HG03432 (cell line): ENCODE measurements around the gene MLST8.

Experiments
- ATAC-seq: cut with Tn5 transposase; IDR thresholded peaks from one replicate; pipeline ENCODE4 v1.9.1; 2021; ENCODE audit warnings: mild to moderate bottlenecking, moderate library complexity; ENCODE audit not compliant: unreplicated experiment

MLST8 gene

DNA sequence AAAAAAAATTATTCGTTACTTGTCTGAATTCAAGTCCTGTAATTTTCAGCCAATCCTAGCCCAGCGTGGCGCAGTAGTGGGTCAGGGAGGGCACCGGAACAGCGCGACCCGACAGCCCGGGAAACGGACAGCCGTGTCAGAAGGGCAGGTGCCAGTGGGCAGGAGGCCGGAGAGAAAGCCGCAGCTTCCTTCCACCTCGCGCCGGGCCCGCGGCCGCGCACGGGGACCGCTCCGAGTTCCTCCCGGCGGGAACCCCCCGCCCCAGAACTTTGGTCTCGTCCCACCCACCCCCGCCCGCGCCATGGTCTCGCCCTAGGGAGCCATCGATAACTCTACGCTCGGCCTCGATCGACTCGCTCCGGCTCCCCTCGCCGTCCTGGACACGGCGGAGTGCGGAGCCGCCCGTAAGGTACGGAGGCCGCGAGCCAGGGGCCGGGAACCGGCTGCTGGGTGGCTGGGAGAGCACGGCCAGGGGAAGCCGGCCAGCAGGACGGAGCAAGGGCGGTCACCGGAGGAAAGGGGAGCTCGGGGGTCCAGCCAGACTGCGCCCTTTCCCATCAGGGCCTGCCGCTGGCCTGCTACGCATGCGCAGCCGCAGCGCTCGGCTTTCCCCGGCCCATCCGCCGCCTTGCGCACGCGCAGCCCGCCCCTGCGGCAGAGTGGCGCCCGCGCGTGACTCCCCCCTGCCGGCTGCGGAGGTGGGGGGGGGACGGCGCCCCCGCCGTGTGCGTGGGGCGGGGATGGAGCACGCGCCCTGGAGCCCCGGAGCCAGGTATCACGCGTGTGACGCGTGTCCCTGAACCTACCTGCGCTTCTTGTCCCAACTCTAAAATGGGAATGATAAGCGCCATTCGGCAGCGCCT, at the start of gene MLST8:
Gene MLST8, plus strand, starts transcription at position 351 of the 863 bp plus-strand sequence. CDS start 632 bp downstream, outside the sequence.
- ATAC-seq = peak; percentile 70

DNA sequence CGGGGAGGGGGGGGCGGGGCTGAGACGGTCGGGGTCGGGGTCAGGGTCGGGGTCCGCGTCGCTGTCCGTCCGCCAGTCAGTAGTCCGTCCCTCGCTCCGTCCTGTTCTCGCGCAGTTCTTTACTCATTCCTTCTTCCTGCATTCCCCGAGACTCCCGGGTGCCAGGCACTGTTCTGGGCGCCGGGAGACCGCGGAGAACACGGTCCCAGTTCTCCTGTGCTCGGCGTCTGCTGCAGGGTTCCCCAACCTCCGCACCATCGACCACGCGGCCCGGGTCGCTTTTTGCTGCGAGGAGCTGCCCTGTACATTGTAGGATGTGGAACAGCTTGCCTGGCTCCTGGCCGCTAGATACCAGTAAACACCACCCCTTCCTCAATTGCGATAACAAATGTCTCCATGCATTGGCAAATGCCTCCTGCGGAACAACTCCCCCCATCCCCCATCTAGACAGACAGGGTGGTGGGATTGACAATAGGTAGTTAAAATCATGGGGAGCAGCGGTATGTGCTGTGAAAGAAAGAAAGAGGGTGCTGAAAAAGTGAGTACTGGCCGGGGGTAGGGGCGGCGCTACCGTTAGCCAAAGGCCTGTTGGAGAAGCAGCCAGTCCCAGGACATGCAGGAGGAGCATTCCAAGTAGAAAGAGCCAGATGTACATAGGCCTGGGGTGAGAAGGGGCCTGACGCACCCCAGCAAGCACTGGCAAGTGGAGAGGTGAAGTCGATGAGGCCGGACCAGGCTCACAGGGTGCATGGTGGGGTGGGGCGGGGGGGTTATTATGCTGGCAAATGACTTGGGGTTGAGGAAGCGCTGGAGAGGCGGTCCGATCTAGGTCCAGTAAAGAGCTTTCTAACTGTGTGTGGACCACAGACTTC, 49.0 kb upstream of the MLST8 start:
- no peak for ATAC-seq

DNA sequence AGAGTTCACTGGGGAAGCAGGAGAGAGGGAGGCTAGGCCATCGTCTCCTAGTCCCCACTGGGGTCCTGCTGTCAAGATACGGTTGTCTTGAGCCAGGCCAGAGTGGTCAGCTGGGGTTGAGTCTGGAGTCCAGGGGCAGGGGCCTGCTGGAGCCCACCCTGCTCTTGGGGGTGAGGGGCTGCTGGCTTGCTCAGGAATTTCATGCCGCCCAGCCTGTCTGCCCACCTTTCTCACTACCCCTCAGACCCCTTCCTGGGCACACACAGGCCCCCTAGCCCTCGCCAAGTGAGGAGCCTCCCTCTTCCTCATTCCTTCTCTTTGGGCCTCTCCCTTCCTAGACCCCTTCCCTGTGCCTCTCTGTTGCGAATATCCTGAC, 48.4 kb upstream of the MLST8 start:
- ATAC-seq = no peak

DNA sequence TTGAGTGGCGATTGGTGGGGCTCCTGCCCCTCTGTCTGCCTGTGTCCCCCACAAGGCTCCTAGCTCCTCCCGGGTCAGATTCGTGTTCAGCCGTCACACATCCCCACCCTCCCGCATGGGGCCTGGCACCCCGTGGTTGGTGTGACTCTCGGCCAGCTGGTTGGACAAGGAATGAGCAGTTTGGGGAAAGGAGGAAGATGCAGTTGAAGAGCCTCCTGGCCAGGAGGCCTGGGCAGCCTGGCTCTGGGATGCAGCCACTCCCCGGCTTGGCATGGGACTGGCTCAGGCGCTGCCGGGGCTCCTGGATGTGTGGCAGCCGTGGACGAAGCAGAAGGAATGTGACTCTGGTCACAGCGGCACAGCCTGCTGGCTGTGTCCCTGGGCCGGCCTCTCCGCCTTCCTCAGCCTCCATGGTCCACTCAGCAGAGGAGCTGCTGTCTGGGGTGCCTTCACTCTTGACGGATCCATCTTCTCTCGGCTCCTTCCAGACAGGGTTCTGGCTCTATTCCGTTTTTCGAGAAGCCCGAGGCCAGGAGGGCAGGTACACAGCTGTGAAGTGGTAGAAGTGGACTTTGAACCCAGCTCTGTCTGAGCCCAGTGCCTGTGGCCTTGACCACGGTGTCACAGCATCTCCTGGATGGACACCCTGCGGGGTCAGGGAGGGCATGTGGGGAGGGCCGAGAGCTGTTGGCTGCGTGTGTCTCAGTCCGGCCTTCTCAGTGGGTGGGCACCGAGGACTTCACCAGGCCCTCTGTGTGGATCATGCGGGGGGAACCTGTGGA, 47.6 kb upstream of the MLST8 start:
- no peak for ATAC-seq

GRCh38 chr16:2158262-2158638, 47.0 kb upstream of the MLST8 start:
- no peak for ATAC-seq

GRCh38 chr16:2159175-2159838, 45.9 kb upstream of the MLST8 start:
- no peak for ATAC-seq

DNA sequence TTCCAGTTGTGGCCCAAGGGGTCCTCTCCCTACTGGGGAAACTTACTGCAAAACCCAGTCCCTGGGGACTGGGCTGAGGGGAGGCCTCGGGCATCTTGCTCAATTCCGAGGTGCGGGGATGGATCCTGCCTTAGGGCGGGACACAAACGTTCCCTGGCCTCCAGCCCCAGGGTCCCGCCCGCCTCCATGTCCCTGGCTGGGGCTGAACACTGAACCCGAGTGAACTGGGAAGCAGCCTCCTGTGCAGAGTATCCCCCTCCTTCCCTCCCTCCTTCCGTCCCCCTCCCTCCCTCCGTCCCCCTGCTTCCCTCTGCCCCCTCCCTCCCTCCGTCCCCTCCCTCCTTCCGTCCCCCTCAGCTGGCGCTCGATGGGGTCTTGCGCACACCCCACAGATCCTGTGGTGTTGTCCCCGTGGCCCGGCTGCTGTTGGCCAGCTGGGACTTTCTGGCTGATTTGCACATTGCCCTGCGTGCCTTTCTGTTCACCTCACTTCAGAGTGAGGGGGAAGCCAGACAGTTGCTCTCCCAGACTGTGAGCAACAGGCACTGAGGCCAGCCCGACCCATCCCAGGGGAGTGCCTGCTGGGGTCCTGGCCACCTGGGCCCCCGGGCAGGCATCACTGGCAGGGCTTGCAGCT, 44.2 kb upstream of the MLST8 start:
- no peak for ATAC-seq

DNA sequence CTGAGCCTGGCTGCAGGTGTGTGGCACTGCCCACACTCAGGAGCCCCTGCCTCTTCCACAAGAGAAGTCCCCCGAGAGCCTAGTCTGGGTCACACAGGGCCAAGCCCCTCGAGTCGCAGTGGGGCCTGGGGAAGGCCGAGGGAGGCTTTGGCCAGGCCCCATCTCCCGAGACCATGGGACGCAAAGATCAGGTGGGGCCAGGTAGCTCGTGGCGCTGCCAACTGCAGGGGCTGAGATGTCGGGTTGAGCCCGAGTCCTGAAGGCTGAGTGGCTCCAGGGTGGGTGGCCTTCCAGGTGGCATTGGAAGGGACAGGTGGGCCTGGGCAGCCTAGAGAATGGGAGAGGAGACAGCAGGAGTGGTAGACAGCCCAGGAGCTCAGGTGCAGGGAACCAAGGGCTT, 43.3 kb upstream of the MLST8 start:
- no peak for ATAC-seq

- ATAC-seq = no peak
Measured at GRCh38 chr16:2162676-2163118, 42.6 kb upstream of the MLST8 start.

GRCh38 chr16:2163211-2163881, 41.9 kb upstream of the MLST8 start:
- ATAC-seq = no peak

DNA sequence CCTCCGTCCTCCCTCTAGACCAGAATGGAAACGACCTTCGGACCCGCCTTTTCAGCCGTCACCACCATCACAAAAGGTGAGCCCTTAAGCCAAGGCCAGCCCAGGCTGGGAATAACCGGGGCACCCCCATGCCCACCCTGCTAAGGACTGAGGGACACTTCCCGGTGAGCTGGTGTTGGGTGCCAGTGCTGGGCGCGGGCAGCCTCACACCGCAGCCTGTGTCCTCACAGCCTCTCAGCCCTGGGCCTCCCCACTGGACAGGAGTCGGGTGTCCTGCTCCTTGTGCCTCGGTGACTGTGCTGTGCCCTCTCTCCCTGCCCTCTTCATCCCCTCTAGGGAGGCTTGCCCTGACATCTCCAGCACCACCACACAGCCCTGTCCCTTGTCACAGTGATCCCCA, 39.4 kb upstream of the MLST8 start:
- ATAC-seq = no peak

DNA sequence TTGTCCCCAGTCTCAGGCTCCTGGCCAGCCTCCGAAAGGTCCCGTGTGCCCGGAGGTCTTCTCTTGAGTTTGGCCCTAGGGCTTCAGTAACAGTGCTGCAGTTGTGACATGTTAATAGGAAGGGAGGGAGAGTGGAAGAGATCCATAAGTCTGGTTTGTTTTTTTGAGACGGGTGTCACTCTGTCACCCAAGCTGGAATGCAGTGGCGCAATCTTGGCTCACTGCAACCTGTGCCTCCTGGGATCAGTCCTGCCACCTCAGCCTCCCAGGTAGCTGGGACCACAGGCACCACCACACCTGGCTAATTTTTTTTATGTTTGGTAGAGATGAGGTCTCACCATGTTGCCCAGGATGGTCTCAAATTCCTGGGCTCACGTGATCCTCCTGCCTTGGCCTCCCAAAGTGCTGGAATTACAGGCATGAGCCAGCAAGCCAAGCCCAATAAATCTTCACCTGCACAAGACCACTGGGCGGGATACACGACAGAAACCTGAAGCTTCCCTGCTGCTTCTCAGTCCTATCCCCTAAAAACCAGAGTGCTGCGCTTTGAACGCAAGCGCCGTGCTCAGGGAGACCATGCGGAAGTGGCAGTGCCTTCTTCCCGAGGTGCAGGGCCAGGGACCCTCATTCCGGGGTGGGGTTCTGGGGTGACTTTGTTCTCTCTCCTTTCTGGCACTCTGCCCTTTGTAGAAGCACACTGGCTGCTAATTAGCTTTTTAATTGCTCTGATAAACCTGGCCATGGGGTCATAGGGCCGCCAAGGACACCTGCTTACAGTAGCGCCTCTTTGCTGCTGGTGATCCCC, 38.8 kb upstream of the MLST8 start:
- no peak for ATAC-seq

- ATAC-seq = no peak
Measured at GRCh38 chr16:2167068-2167638, 38.1 kb upstream of the MLST8 start.

DNA sequence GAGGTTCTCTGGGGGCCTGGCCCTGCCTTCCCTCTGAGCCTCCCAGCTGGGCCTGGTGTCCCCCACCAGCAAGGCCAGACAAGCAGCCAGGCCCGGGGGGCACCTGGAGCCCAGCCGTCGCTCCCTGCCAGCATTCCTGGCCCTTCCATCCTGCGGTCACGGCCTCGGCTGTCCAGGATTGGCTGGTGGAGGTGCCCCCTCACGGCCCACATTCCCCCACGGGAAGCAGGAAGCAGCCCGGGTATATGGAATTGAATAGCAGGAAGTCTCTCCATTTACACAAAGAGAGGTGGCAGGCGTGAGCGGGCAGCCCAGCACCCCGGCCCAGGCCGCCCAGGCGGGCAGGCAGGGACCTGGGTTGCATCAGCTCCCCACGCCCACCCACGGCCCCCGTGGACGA, 35.2 kb upstream of the MLST8 start:
- no peak for ATAC-seq

- ATAC-seq = no peak
Measured at GRCh38 chr16:2170587-2171435, 34.4 kb upstream of the MLST8 start.

- ATAC-seq = no peak
Measured at GRCh38 chr16:2171601-2172178, 33.6 kb upstream of the MLST8 start.

DNA sequence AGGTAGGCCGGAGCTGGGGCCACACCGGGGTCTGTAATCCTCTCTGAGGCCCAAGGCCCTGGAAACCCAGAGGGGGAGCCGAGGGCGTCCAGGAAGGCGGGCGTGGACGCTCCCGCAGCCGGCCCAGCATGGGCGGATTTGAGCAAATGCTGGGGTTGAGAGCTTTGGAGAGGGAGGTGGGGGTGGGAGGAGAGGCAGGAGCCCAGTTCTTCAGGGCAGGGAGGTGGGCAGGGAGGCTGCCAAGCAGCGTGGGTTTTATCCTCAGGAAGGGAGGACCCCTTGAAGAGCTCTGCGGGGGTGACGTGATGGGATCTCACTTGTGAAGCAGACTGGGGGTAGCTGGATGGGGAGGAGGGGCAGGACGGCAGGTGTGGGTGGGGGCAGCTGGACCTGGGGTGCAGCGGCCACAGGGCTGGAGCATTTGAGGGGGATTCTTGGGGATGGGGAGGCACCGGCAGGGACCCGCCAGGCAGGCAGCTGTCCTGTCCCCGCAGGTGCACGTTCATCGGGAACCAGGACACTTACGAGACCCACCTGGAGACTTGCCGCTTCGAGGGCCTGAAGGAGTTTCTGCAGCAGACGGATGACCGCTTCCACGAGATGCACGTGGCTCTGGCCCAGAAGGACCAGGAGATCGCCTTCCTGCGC, 32.4 kb upstream of the MLST8 start:
- no peak for ATAC-seq
